Measurements from ENCODE around the gene STK33.

DNA sequence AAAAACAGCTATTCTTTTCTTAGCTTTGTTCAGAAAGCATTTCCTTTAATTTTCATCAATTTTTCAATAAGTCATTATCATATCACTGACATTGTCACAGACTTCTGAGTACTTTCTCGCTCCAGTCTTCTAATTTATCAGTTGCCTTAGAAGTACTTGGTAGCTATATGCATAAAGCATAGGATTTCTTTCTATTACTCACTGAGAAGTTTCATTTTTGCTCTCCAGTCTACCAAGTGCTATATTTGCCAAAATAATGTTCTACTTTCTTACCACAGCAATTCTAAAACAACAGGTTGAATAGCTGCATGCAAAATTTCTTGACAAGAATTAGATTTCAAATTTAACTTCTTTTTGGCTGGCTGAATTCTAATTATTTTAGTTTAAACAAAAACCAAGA, 116.3 kb downstream of the STK33 start:
- TF ChIP-seq, protein P1, sequence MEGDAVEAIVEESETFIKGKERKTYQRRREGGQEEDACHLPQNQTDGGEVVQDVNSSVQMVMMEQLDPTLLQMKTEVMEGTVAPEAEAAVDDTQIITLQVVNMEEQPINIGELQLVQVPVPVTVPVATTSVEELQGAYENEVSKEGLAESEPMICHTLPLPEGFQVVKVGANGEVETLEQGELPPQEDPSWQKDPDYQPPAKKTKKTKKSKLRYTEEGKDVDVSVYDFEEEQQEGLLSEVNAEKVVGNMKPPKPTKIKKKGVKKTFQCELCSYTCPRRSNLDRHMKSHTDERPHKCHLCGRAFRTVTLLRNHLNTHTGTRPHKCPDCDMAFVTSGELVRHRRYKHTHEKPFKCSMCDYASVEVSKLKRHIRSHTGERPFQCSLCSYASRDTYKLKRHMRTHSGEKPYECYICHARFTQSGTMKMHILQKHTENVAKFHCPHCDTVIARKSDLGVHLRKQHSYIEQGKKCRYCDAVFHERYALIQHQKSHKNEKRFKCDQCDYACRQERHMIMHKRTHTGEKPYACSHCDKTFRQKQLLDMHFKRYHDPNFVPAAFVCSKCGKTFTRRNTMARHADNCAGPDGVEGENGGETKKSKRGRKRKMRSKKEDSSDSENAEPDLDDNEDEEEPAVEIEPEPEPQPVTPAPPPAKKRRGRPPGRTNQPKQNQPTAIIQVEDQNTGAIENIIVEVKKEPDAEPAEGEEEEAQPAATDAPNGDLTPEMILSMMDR (IDR thresholded peaks at IDR 0.05; ENCODE audit: low read length) = no peak
- no peak for TF ChIP-seq EZH2 (IDR thresholded peaks at IDR 0.05; ENCODE audit: borderline replicate concordance, low read length)
